ENCODE results near the gene SYNE1. TPM values are rescaled to one million over a fixed set of nuclear protein-coding genes. Genes with fewer than 3 reads are reported as not detected.

Gene SYNE1
- total RNA-seq, 1 experiment from 2014 or later = 3.0 TPM

DNA sequence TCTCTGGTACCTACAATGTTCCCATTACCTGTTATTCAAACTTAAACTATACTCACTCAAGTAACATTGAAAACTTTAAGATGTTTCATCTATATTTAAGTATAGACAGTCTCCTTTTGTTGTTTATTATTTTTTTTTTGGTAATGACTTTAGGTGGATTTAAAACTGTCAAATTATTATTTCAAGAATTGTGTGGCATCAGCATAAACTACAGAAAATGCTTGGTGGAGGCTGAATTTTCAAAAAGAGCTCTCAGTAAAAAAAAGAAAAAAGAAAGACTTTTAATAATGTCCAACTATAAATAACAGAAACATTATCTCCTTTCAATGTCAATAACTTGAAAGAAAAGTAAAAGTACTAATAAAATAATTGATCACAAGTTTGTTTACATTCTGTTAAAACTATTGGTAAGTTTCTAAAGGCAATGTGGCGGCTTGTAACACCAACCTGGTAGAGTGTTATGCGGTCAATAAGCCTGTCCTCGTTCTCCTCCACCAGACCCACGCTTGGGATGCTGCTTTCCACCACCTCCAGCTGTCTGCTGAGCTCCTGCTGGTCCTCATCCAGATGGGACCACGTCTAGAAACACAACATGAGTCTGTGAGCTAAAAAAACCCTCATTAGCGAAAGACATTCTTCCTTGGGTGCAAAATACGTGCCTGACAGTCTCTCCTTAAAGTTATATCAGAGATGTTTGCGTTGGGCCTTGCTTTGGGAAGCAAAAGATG, 400.6 kb downstream of the SYNE1 start:
- no peak overlapping the region for H3K14ac ChIP-seq (ENCODE audit: insufficient read depth, low read length)
- H3K27me3 Mint-ChIP-seq (ENCODE audit: low read depth) = no peaks in the 10 kb centered on the region; the same call in 1 of the 2 replicates
- H2BK120ac ChIP-seq (ENCODE audit: low read depth, low read length, poor library complexity, severe bottlenecking) = no peak overlapping the region
- H3K56ac ChIP-seq (ENCODE audit: insufficient read length, low read depth, low read length) = no peak overlapping the region
- H2AFZ ChIP-seq (ENCODE audit: low read length) = no peak overlapping the region
- no peak for DNase-seq
- no peak overlapping the region for H4K5ac ChIP-seq (ENCODE audit: insufficient read length, low read depth, low read length)
- H2BK5ac ChIP-seq (ENCODE audit: insufficient read length, low read length) = no peak overlapping the region
- no peaks in the 10 kb centered on the region for H3K9me3 Mint-ChIP-seq
- H2BK20ac ChIP-seq (ENCODE audit: low read depth, low read length, poor library complexity, severe bottlenecking) = no peak overlapping the region
- H3K4me2 ChIP-seq (ENCODE audit: insufficient read depth, insufficient read length, low read length) = no peak overlapping the region
- H3K79me2 ChIP-seq (ENCODE audit: insufficient read depth, low read length) = no peaks in the 10 kb centered on the region
- no peak overlapping the region for H4K91ac ChIP-seq (ENCODE audit: insufficient read length, low read depth, low read length)
- TF ChIP-seq, protein P1, sequence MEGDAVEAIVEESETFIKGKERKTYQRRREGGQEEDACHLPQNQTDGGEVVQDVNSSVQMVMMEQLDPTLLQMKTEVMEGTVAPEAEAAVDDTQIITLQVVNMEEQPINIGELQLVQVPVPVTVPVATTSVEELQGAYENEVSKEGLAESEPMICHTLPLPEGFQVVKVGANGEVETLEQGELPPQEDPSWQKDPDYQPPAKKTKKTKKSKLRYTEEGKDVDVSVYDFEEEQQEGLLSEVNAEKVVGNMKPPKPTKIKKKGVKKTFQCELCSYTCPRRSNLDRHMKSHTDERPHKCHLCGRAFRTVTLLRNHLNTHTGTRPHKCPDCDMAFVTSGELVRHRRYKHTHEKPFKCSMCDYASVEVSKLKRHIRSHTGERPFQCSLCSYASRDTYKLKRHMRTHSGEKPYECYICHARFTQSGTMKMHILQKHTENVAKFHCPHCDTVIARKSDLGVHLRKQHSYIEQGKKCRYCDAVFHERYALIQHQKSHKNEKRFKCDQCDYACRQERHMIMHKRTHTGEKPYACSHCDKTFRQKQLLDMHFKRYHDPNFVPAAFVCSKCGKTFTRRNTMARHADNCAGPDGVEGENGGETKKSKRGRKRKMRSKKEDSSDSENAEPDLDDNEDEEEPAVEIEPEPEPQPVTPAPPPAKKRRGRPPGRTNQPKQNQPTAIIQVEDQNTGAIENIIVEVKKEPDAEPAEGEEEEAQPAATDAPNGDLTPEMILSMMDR (conservative IDR thresholded peaks at IDR 0.05) = no peak
- H3K27me3 ChIP-seq (ENCODE audit: insufficient read depth, low read length) = no peaks in the 10 kb centered on the region; the same call in 1 of the 2 replicates
- H3K27ac Mint-ChIP-seq = no peak overlapping the region
- H3K9ac ChIP-seq (ENCODE audit: extremely low read depth, insufficient read length, low read length) = no peak overlapping the region
- no peaks in the 10 kb centered on the region for H4K20me1 ChIP-seq (ENCODE audit: control insufficient read depth, insufficient read depth, insufficient read length)
- no peaks in the 10 kb centered on the region for H3K79me1 ChIP-seq (ENCODE audit: insufficient read depth, low read depth, low read length, poor library complexity, severe bottlenecking)
- H2AK5ac ChIP-seq (ENCODE audit: insufficient read length, low read length) = no peak overlapping the region
- H3K4me1 ChIP-seq (ENCODE audit: insufficient read depth, low read length) = no peaks in the 10 kb centered on the region
- no peak overlapping the region for H4K8ac ChIP-seq (replicated peaks; ENCODE audit: insufficient read length, low read depth, low read length)
- H3K27ac ChIP-seq (ENCODE audit: insufficient read length, low read depth, low read length) = no peak overlapping the region
- no peak overlapping the region for H3K4ac ChIP-seq (ENCODE audit: low read depth, low read length)
- H3K36me3 Mint-ChIP-seq (ENCODE audit: insufficient read depth in 1 of 3, low read depth in 3 of 3) = no peaks in the 10 kb centered on the region; a peak in 1 of 7 replicates
- no peak overlapping the region for H3K18ac ChIP-seq (ENCODE audit: insufficient read length, low read depth, low read length)
- H3T11ph ChIP-seq (ENCODE audit: low read length) = no peak overlapping the region
- H2BK15ac ChIP-seq (ENCODE audit: low read depth, low read length) = no peak overlapping the region
- no peak overlapping the region for H3K4me3 Mint-ChIP-seq
- whole genome bisulfite sequencing (ENCODE audit: extremely low coverage, insufficient read length, low lambda C conversion rate) = no CpG with 5 or more reads among the region's 8 CpGs
- H3K4me1 Mint-ChIP-seq = no peaks in the 10 kb centered on the region
- no peaks in the 10 kb centered on the region for H3K9me3 ChIP-seq (ENCODE audit: control insufficient read depth, low read depth, low read length)
- H2BK12ac ChIP-seq (ENCODE audit: insufficient read length, low read depth, low read length) = no peak overlapping the region
- no peaks in the 10 kb centered on the region for H3K23me2 ChIP-seq (ENCODE audit: insufficient read length, low read depth, low read length, poor library complexity, severe bottlenecking)
- no peak overlapping the region for H3K23ac ChIP-seq (ENCODE audit: insufficient read length, low read depth, low read length)
